Right hindlimb (tissue), 1 donor: ENCODE results near the gene TNFRSF6B.
"Not testable (repeated sequence)": the region's sequence is repeated elsewhere in the genome, so short reads cannot be mapped to it uniquely, and the experiment has no call there.

Source experiments
- DNase-seq: peaks from one replicate; pipeline ENCODE4 v3.0.0-alpha.2; 2018

Gene TNFRSF6B

GRCh38 chr20:63696628-63697356 lies at the start of gene TNFRSF6B:
TSS of gene TNFRSF6B (plus strand) at chr20:63696652. CDS start at chr20:63696768, 116 bp downstream.
- no peak for DNase-seq

- no peak for DNase-seq
These were observed 48.3 kb upstream of the TNFRSF6B start for GRCh38 chr20:63648190-63648589.

- DNase-seq = no peak
These were observed 47.4 kb upstream of the TNFRSF6B start for GRCh38 chr20:63648895-63649589.

- not testable (repeated sequence) for DNase-seq
These were observed 46.0 kb upstream of the TNFRSF6B start for GRCh38 chr20:63650486-63650885.

GRCh38 chr20:63651942-63652191 lies 44.6 kb upstream of the TNFRSF6B start:
- DNase-seq = no peak

GRCh38 chr20:63652192-63652980 lies 44.1 kb upstream of the TNFRSF6B start:
- peak; percentile 62 for DNase-seq

- peak; percentile 95 for DNase-seq
These were observed 43.1 kb upstream of the TNFRSF6B start, which contains the start of gene STMN3 for GRCh38 chr20:63653041-63653973. TSS of gene STMN3 (minus strand) at chr20:63653424. CDS start at chr20:63653345, 79 bp downstream.

- DNase-seq = no peak
These were observed 42.3 kb upstream of the TNFRSF6B start for GRCh38 chr20:63653974-63654668.

- DNase-seq = no peak
These were observed 41.2 kb upstream of the TNFRSF6B start for GRCh38 chr20:63655249-63655648.

GRCh38 chr20:63656451-63656850 lies 40.0 kb upstream of the TNFRSF6B start:
- DNase-seq = no peak

- DNase-seq = no peak
These were observed 39.1 kb upstream of the TNFRSF6B start for GRCh38 chr20:63657260-63657936.

- peak; percentile 95 for DNase-seq
These were observed 38.3 kb upstream of the TNFRSF6B start, which contains the start of gene RTEL1 for GRCh38 chr20:63657937-63658748. TSS of gene RTEL1 (plus strand) at chr20:63658312. CDS start at chr20:63659403, 1,091 bp downstream.

- DNase-seq = no peak
These were observed 37.7 kb upstream of the TNFRSF6B start for GRCh38 chr20:63658749-63659187.

GRCh38 chr20:63659370-63659769 lies 37.1 kb upstream of the TNFRSF6B start:
- no peak for DNase-seq

- not testable (repeated sequence) for DNase-seq
These were observed 36.3 kb upstream of the TNFRSF6B start for GRCh38 chr20:63660174-63660573.

- no peak for DNase-seq
These were observed 35.8 kb upstream of the TNFRSF6B start for GRCh38 chr20:63660622-63661021.

GRCh38 chr20:63661108-63661507 lies 35.3 kb upstream of the TNFRSF6B start:
- DNase-seq = no peak

- no peak for DNase-seq
These were observed 34.3 kb upstream of the TNFRSF6B start for GRCh38 chr20:63661959-63662812.

- no peak for DNase-seq
These were observed 33.7 kb upstream of the TNFRSF6B start for GRCh38 chr20:63662813-63663189.
